Tibial nerve (tissue), 4 donors: Measurements from ENCODE around the gene PIK3CB.

Experiments
- EP300 ChIP-seq, 2 donors: sonication (generic); formaldehyde crosslinking; IDR thresholded peaks; one replicate each; pipeline ENCODE4 v1.6.1; 2017; ENCODE audit warnings: antibody characterized with exemption in 2 of 2, mild to moderate bottlenecking in 1 of 2
- POLR2A ChIP-seq, 2 donors: fragments of 450-650 bp; IDR thresholded peaks; one replicate each; pipeline ENCODE4 v1.6.1; 2017; ENCODE audit warnings: antibody characterized with exemption in 2 of 2, mild to moderate bottlenecking in 2 of 2, moderate library complexity in 2 of 2
- TF ChIP-seq, protein P1 (sequence below), 5 experiments: fragments of 200-600 bp in 3 of 5; fragments of 450-650 bp in 2 of 5; sonication (generic) in 3 of 5; IDR thresholded peaks; one replicate each; pipeline ENCODE4 v1.5.1; 2016 to 2019; ENCODE audit warnings: antibody characterized with exemption in 5 of 5, mild to moderate bottlenecking in 3 of 5, moderate library complexity in 2 of 5

GRCh38 chr3:138799822-138800221 is 34.9 kb downstream of the PIK3CB start:
- TF ChIP-seq, protein P1, sequence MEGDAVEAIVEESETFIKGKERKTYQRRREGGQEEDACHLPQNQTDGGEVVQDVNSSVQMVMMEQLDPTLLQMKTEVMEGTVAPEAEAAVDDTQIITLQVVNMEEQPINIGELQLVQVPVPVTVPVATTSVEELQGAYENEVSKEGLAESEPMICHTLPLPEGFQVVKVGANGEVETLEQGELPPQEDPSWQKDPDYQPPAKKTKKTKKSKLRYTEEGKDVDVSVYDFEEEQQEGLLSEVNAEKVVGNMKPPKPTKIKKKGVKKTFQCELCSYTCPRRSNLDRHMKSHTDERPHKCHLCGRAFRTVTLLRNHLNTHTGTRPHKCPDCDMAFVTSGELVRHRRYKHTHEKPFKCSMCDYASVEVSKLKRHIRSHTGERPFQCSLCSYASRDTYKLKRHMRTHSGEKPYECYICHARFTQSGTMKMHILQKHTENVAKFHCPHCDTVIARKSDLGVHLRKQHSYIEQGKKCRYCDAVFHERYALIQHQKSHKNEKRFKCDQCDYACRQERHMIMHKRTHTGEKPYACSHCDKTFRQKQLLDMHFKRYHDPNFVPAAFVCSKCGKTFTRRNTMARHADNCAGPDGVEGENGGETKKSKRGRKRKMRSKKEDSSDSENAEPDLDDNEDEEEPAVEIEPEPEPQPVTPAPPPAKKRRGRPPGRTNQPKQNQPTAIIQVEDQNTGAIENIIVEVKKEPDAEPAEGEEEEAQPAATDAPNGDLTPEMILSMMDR (IDR thresholded peaks at IDR 0.05) = no peak
- TF ChIP-seq POLR2A (IDR thresholded peaks at IDR 0.05) (no peak), EP300 (IDR thresholded peaks at IDR 0.05) (no peak)
